ENCODE measurements around the gene MAP2.

Gene MAP2

DNA sequence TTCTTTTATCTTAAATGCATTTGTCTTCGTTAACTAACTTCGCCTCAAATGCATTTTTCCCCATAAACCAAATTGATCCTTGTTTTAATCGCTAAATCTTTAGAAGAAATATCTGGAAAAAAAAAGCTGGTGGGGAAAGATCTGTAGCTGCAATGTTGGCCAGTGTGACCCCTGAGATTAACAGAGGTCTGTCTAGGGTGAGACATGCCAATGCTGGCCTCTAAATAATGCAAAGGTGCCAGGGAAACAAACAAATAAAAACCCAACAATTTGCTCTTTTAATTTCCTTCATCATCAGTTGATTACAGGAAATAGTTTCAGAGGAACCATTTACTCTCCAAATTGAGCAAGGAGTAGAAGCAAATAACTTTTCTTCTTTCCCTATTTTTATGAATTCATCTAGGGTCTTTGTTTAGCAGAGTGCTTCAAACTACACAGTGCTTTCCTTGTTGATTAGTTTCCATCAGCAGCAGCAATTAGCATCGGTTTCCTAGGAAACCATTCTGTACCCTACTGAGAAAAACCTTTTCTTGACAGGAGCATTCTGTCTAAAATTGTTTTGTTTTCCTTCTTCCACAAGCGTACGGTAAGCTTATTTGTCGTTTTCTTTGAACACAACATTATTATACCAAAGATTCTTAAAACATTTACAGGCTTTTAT is 247.3 kb downstream of the MAP2 start:
- DNase-seq = no peak

GRCh38 chr2:209673811-209674210 is 250.0 kb downstream of the MAP2 start:
- intact Hi-C loops (cut with DNase I) = no loop called here
- DNase-seq = no peak

More for the DNA sequence above, 247.3 kb downstream of the MAP2 start:
- intact Hi-C loops (cut with DNase I) = no loop called here

DNA sequence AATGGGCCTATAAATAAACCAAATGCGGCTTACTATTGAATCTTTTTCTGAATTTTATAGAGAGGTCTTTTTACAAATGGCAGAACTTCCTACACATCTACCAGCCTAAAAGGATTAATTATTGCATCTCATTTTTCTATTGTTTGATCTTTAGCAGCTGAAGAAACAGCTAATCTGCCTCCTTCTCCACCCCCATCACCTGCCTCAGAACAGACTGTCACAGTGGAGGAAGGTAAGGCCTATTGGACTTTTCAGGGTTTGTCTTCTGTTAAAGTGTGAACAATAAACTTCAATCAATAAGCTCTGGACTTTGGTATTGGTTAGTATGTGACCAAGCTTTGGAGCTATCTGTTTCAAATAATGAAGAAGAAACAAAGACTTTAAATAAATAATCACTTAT is 256.7 kb downstream of the MAP2 start:
- DNase-seq = peak in 1 of 42 donors; percentile 50
- intact Hi-C loops (cut with DNase I) = no loop called here

DNA sequence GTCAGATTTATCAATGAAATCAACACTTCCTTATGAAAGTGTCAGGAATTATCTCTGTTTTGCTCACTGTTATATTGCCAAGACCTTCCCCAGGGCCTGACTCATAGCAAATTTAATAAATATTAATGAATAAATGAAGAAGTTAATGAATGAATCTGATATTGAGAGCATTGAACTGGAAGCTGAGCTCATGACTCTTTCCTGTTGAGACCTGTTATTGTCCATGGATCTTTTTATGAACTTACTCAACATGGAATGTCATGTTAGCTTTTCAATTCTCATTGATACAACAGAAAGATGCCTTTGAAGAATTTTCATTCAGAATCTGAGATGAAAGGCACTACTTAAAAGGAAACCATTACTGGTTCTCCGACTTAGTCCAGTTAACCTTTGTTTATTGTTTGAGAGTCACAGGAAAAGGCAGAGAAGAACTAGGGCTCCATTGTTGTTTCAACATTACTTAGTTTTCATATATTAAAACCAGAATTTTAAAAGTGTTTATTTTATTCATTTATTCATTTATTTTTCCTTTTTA is 257.4 kb downstream of the MAP2 start:
- intact Hi-C loops (cut with DNase I) = no loop called here
- no peak for DNase-seq

DNA sequence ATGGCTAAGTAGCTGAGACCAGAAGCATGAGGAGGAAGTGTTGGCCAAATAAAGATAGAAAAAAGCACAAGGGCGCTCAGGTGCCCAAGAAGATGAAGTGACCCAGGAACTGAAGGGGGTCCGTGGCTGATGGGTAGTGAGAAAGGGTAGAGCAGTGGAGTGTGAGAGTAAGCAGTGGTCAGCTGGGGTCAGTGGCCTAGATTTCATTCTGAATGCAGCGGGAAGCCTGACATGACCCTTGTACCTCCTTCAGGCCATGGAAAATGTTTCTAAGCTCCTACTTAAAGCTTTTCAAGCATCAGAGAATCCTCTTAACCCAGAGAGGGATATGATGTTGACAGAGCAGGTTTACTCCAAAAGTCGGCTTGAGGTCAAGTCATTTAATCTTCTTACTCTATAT is 258.8 kb downstream of the MAP2 start:
- no peak for DNase-seq
- intact Hi-C loops (cut with DNase I) = no loop called here

DNA sequence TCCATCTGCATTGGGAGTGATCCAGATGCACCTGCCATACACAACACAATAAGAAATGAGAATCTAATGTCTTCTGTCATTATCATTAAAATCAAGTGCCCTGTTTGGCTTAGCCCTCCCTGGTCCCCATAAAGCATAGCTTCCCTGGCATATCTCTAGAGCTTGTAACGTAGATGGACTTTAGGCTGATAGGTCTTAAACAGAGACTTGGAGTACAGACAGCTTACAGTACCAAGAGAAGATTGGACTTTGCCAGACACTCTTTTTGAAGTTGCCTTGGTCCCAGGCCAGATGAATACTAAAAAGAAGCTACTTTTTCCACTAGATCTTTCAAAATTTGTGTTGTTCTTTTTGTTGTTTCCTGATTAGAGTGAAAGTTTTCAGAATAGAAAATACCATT is 261.5 kb downstream of the MAP2 start:
- DNase-seq = no peak
- intact Hi-C loops (cut with DNase I) = no loop called here

GRCh38 chr2:209685963-209686362 is 262.1 kb downstream of the MAP2 start:
- DNase-seq = peak in 1 of 42 donors; percentile 15
- intact Hi-C loops (cut with DNase I) = no loop called here

DNA sequence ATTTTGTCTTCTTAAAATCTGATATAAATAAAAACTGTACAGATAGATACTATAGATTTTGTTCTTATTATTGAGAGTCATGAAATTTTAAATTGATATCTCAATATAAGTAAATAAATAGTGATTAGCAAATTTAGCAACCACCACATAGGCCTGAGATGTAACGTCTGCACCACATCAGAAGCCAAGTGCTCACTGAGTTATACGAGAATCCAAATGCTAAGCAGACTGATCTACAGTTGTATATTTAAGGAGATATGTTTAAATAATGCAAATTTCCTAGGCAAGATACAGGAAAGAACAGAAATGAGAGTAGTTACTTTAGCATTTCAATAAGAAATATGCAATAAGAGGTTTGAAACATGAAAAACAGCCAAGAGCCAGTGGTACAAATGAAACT is 262.6 kb downstream of the MAP2 start:
- intact Hi-C loops (cut with DNase I) = no loop called here

GRCh38 chr2:209687323-209687969 is 263.6 kb downstream of the MAP2 start:
- DNase-seq = no peak
- intact Hi-C loops (cut with DNase I) = no loop called here

More for the DNA sequence above, 262.6 kb downstream of the MAP2 start:
- DNase-seq = no peak

DNA sequence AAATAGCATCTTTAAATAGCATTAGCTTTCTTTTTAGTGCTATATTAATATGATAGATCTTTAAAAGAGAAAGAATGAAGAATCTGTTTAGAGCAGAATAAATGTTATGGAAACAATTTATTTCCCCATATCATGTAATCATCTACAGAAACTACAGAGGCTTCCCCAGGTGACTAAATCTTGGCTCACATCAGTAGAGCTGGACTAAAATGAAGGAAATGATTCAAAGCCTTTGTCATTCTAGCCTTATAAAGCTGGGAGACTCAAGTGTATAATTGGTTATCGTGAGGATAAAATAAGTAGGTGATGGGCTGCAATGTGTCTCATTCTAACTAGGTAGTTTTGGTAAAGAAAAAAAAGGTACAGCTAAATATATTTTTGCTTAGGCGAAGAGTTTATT is 264.5 kb downstream of the MAP2 start:
- intact Hi-C loops (cut with DNase I) = no loop called here
- no peak for DNase-seq

DNA sequence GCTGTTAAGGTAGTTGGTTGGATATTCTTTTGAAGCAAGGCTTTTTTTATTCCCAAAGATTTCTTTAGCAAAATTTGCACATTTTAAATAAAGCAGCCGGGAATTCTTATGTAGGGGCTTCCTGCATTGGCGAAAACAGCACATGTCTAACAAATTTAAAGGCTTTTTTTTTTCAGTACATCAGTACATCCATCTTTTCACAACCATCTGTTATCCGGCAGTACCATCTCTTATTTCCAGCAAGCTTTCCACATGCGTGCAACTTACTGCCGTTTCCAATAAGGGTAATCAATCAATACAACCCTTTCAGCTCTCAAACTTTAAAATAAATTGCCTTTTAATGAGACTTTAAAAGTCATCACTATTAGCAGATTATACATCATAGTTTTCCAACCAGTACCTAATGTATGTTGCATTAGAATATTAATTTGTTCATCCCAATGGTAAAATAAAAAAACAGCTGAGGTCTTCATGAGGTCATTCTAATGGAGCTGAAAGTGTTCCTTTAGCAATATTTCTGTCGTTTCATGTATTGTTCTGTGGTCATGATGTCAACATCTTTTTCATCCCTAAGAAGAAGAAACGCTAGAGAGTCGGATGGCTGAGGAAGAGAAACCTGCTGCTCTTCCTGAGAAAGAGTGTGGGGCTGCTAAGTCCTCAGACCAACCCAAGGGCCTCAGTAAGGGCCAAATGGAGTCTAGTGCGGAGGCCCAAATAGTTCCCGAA is 266.3 kb downstream of the MAP2 start:
- DNase-seq = no peak
- intact Hi-C loops (cut with DNase I) = no loop called here

DNA sequence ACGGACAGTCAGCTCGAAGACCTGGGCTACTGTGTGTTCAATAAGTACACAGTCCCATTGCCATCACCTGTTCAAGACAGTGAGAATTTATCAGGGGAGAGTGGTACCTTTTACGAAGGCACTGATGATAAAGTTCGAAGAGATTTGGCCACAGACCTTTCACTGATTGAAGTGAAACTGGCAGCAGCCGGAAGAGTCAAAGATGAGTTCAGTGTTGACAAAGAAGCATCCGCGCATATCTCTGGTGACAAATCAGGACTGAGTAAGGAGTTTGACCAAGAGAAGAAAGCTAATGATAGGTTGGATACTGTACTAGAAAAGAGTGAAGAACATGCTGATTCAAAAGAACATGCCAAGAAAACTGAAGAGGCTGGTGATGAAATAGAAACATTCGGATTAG is 270.9 kb downstream of the MAP2 start:
- DNase-seq = no peak

DNA sequence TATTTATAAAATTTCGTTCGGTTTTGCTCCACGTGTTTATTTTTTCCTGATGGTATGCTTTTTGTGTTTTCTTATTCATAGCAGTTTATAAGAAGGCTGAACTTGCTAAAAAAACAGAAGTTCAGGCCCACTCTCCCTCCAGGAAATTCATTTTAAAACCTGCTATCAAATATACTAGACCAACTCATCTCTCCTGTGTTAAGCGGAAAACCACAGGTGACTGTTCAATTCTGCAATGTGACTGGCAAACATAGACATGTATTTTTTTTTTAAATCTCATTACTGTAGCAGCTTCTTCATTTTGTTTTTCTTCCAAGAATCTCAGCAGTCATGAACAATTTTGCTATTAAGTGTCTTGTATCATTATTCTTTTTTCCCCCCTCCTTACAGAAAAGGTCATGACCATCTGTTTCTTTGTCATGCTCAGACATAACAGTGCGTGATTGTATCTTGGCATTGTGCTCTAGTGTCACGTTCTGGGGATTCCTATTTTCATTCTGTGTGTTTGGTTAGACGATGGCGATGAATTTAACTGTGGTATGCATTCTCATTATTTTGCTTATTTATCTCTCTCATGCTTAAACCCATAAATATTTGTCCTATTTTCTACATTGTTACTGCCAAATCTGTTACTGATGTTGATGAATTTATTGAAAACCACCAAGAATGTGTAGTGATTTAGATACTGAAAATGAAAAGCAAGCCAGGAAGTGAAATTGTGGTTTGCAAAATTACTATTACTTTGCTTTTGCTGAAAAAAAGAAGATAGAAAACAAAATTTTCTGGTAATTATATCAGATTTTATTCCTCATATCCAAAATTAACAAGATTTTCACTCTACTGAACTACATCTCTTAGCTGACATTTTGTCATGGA is 273.2 kb downstream of the MAP2 start:
- DNase-seq = no peak

More for the DNA sequence above, 270.9 kb downstream of the MAP2 start:
- intact Hi-C loops (cut with DNase I) = no loop called here

DNA sequence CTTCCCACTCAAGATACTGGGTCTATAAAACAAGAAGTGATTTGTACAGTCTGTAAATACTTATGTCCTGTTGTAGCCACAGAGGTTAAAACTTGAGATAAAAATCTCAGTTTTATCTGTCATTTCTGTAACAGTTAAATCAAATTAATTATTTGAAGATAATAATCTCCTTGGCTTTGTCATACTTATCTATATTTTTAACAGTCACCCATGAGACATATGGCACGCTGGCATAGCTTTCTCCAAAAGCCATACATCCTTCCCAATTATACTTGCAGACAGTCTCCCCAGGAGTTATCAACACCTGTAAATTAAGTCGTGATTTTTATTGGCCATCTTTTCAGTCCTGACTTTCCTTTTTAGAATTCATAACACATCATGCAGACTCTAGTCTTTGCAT is 278.9 kb downstream of the MAP2 start:
- intact Hi-C loops (cut with DNase I) = no loop called here
- DNase-seq = no peak

More for the DNA sequence above, 273.2 kb downstream of the MAP2 start:
- intact Hi-C loops (cut with DNase I) = no loop called here

DNA sequence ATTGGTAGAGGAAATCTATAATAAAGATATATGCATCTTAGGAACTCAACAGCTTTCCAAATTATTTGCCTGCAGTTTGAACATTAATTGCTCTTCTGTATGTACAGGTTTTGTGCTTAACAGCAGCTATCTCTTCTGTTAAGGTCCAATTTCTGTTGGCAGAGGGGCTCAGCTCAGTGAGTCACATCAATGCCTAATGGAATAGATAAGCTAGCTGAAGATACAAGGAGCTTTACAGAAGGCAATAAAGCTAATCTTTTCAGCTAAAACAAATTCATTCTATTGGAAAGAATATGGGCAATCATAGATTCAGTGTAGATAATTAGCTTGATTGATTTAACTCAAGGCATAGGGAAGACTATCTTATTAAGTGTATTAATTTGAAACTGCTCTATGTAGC is 289.4 kb downstream of the MAP2 start:
- intact Hi-C loops (cut with DNase I) = no loop called here
- no peak for DNase-seq

DNA sequence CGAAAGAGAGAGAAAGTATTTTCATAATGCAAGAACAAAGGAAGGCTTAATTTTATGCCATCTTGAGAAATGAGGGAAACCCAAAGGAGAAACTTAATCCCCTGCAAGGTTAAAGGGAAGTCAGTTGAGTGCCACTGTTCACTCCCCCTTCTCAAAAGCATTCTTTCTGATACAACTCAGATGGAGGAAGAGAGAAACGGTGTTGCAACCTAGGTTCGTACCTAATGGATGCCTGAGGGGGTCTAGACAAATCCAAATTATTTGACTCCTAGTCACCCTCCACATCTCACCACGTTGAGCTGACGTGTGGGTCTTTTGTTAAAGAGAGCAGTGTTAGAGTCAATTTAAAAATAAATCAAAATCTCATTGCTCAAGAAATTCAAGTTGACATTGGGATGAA is 295.2 kb downstream of the MAP2 start:
- no peak for DNase-seq
- intact Hi-C loops (cut with DNase I) = no loop called here

- intact Hi-C loops (cut with DNase I) = no loop called here
- no peak for DNase-seq
Measured at GRCh38 chr2:209721497-209721896, 297.6 kb downstream of the MAP2 start.

DNA sequence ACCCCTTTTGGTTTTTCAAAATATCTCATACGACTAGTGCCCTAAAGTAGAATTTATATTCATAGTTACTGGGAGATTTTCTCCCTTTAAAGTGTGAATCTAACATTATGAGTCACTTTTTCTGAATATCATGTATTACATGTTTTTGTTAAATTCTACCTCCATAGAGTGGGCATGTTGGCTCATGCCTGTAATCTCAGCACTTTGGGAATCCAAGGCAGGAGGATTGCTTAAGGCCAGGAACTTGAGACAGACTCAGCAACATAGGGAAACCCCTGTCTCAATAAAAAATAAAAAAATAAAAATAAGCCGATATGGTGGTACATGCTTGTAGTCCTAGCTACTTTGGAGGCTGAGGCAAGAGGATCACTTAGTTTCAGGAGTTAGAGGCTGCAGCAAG is 302.5 kb downstream of the MAP2 start:
- DNase-seq = no peak
- intact Hi-C loops (cut with DNase I) = no loop called here

- no peak for DNase-seq
- intact Hi-C loops (cut with DNase I) = no loop called here
Measured at GRCh38 chr2:209727077-209727476, 303.2 kb downstream of the MAP2 start.
